Measurements from ENCODE around the gene GIT1. TPM values are rescaled to one million over a fixed set of nuclear protein-coding genes. Genes with fewer than 3 reads are reported as not detected.
A peak's percentile ranks its signal among the peaks of the same experiment; 100 is the strongest.

Gene GIT1
- total and polyA plus RNA-seq, 12 donors, result 13.7 to 51.6 (median 31.7) TPM

GRCh38 chr17:29613352-29613837, 23.9 kb upstream of the GIT1 start:
- DNase-seq, result peak; percentile 94 to 98 (median 96)
- peak overlapping the region in 2 of 5 donors; percentile 28 to 41 for H3K27ac ChIP-seq
- WGBS, 4 donors, result 1 to 3% (median 2%) methylated on average over 6 to 50 of the region's 50 CpGs
- intact Hi-C loops (cut with DNase I), result loop anchor here in 1 of 2 donors (5.0 kb wide), 1 partner anchor 36 kb away; no protein-coding TSS in a partner anchor
- no peaks in the 10 kb centered on the region for H3K9me3 ChIP-seq (replicated peaks in 1 of 3)
- peaks cover 26 to 53% of the 10 kb centered on the region in 2 donors for H3K4me1 ChIP-seq (replicated peaks in 1 of 2)
- no peak for TF ChIP-seq POLR2A (IDR thresholded peaks at IDR 0.05)
- TF ChIP-seq CTCF (IDR thresholded peaks at IDR 0.05), result peak; percentile 50 to 94 (median 80)
- H3K27me3 ChIP-seq, result no peaks in the 10 kb centered on the region
- H3K36me3 ChIP-seq (replicated peaks in 1 of 2), result no peaks in the 10 kb centered on the region
- peak overlapping the region in 1 of 4 donors; percentile 38 for H3K4me3 ChIP-seq

- intact Hi-C loops (cut with DNase I), result loop anchor here in 1 of 2 donors (5.0 kb wide), 1 partner anchor 35 kb away; no protein-coding TSS in a partner anchor
- 39 to 91% (median 54%) methylated on average over 12 to 85 of the region's 85 CpGs for WGBS, 4 donors
- Histone ChIP-seq H3K4me3 (peak overlapping the region in 1 of 4 donors; percentile 38), H3K9me3 (replicated peaks in 1 of 3) (no peaks in the 10 kb centered on the region), H3K4me1 (replicated peaks in 1 of 2) (peaks cover 25 to 46% of the 10 kb centered on the region in 2 donors), H3K36me3 (replicated peaks in 1 of 2) (no peaks in the 10 kb centered on the region), H3K27me3 (no peaks in the 10 kb centered on the region), H3K27ac (peak overlapping the region in 2 of 5 donors; percentile 28 to 41)
- TF ChIP-seq POLR2A (IDR thresholded peaks at IDR 0.05), result no peak
- TF ChIP-seq CTCF (IDR thresholded peaks at IDR 0.05), result no peak
- DNase-seq, result peak in 1 of 7 donors; percentile 38
Observed at GRCh38 chr17:29612404-29613280, 23.2 kb upstream of the GIT1 start.

- H3K27me3 ChIP-seq, result no peaks in the 10 kb centered on the region
- WGBS, 4 donors, result 87 to 97% (median 94%) methylated on average over 10 to 12 of the region's 12 CpGs; no CpG with 5 or more reads in 1 of the 4 donors
- H3K36me3 ChIP-seq (replicated peaks in 1 of 2), result no peaks in the 10 kb centered on the region
- DNase-seq, result no peak
- no peaks in the 10 kb centered on the region for H3K9me3 ChIP-seq (replicated peaks in 1 of 3)
- no peak overlapping the region for H3K27ac ChIP-seq
- intact Hi-C loops (cut with DNase I), result loop anchor here in 1 of 2 donors (5.0 kb wide), 1 partner anchor 35 kb away; no protein-coding TSS in a partner anchor
- no peak for TF ChIP-seq POLR2A (IDR thresholded peaks at IDR 0.05)
- TF ChIP-seq CTCF (IDR thresholded peaks at IDR 0.05), result no peak
- peaks cover 19 to 40% of the 10 kb centered on the region in 2 donors for H3K4me1 ChIP-seq (replicated peaks in 1 of 2)
- H3K4me3 ChIP-seq, result no peak overlapping the region
Observed at GRCh38 chr17:29612094-29612403, 22.6 kb upstream of the GIT1 start.

- Histone ChIP-seq H3K27me3 (no peaks in the 10 kb centered on the region), H3K4me3 (no peak overlapping the region), H3K27ac (no peak overlapping the region), H3K4me1 (replicated peaks in 1 of 2) (peaks cover 17 to 34% of the 10 kb centered on the region in 2 donors), H3K36me3 (replicated peaks in 1 of 2) (no peaks in the 10 kb centered on the region), H3K9me3 (replicated peaks in 1 of 3) (no peaks in the 10 kb centered on the region)
- TF ChIP-seq POLR2A (IDR thresholded peaks at IDR 0.05), result no peak
- no peak for TF ChIP-seq CTCF (IDR thresholded peaks at IDR 0.05)
- no peak for DNase-seq
- WGBS, 4 donors, result 90 to 98% (median 97%) methylated on average over 7 to 11 of the region's 11 CpGs
- intact Hi-C loops (cut with DNase I), result loop anchor here in 1 of 2 donors (5.0 kb wide), 1 partner anchor 34 kb away; no protein-coding TSS in a partner anchor
Observed at GRCh38 chr17:29611351-29612093, 22.1 kb upstream of the GIT1 start.

Data from adrenal gland (tissue), 12 donors.